NCI-H1436 (cell line): Measurements from ENCODE around the gene CUEDC1.
"Not testable (repeated sequence)": the region's sequence is repeated elsewhere in the genome, so short reads cannot be mapped to it uniquely, and the experiment has no call there.

Source experiments
- DNase-seq: peaks from one replicate; lab custom pipeline; 2025; lab: John Stamatoyannopoulos, UW

The CUEDC1 gene

DNA sequence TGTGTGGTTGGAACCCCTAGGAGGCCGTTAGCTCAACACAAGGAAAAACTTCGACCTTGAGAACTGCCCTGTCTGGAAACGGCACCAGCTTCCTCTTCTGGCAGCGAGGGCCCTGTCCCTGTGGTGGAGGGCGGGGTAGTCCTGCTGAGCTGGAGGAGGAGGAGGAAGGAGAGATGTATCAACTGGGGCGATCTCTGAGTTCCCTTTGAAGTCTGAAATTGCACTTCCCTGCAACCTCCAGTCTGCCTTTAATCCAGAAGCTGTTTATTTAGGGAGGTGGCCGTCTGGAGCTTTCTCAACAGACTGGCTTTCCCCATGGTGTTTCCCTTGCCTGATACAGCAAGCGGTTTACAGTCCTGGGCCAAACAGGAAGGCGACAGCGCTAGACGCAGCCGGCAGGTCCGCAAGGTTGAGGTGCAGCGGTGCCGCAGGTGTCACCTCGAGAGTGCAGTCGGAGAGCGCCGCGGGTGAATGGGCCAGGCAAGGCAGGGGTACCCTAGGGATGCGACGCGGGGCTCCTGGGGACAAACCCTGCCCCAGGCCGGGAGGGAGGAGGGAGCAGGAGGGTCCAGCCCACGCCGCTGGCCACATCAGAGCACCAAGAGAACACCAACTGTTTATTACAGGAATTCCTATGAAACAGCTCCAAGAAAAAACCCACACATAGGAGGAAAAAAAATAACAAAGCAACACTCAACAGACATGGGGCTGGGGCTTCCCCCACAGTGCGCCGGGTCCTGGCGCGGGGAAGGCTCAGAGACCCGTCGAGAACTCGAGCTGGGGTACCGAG, 94.0 kb downstream of the CUEDC1 start:
- DNase-seq, result no peak

GRCh38 chr17:57860414-57860999, 94.7 kb downstream of the CUEDC1 start:
- no peak for DNase-seq

DNA sequence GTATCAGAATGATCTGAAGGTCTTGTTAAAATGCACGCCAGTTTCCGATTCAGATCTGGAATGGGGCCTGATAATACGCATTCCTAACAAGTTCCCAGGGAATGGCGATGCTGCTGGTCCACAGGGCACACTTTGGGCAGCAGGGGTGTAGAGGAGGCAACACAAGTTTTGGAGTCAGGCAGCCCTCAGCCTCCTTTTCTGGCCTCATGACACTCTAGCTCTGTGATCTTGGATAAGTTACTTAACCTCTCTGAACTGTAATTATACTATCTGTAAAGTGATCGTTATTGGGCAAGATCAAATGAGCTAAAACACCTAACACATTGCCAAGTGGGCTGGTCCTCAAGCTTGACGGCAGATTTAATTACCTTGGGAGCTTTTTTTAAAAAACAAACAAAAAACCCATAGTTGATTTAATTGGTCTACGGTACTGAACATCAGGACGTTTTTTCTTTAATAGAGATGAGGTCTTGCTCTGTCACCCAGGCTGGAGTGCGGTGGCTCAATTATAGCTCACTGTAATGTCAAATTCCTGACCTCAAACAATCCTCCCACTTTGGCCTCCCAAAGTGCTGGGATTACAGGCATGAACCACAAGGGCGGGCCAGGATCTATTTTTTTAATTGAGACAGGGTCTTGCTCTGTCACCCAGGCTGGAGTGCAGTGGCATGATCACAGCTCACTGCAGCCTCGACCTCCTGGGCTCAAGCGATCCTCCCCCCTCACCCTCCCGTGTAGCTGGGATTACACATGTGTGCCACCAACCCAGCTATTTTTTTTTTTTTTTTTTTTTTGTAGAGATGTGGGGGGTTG, 95.4 kb downstream of the CUEDC1 start:
- no peak for DNase-seq

DNA sequence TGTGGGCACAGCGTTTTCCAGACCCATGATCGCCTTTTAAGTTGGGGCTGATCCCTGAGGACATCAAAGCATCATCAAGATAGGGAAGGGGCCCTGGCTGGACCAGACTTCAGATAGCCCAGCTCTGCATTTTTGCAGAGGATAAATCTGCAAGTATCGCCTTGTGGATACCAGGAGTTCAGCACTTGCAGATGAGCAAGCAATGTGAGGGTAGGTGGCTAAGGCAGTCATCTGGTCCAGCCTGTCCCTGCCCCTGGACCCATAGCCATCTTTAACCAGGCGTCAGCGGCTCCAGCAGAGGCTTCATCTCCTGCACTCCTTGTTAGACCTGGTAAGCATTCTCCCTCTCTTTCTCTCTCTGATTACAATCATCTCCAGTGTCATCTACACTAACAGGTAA, 96.4 kb downstream of the CUEDC1 start:
- no peak for DNase-seq

GRCh38 chr17:57856792-57857620, 98.2 kb downstream of the CUEDC1 start:
- no peak for DNase-seq

DNA sequence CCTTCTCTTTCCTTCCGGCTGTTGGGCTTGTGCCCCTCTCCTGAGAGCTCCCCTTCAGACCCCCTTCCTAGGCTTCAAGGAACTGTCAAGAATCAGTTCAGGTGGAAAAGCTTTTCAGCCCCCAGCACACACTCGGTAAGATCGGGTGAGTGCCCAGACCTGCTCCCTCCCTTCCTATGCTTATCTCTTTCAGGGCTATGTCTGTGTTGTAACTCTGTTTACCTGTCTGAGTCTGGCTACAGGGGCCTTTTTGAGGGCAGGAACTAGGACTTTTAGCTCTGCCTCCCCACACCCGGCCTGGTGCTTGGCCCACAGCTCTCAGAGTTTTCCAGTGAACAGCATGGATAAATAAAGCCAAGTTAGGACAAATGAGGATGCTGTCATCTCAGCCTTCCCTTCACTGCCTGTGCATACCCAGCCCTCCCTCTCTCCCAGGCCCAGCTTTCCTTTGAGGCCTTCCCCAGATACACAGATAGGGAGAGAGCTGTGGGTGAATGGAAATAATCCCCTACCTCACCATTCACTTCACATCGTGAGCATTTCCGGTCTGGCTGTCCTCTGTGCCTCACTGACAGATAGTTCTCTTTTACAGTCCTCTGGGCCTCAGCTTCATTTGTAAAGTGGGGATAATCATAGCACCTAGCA, 99.7 kb downstream of the CUEDC1 start:
- DNase-seq, result no peak

DNA sequence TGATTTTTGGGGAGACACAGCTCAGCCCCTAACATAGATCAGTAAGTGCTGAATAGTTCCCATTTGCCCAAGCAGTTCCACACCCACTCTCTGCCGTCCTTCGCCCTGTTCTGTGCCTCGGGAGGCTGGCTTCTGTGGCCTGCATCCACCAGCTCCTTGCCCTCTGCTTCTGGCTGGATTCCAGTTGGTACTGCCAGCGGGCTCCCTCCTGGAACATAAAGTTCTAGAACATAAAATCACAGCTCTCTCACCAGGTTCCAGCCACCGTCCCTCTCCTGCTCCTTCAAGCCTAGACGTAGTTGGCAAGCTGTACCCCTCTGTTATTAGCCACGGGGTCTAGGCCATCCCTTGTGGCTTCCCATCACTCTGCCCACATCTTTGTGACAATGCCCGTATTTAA, 101.5 kb downstream of the CUEDC1 start:
- DNase-seq, result no peak

- DNase-seq, result no peak
These were observed 102.3 kb downstream of the CUEDC1 start for GRCh38 chr17:57852955-57853328.

- no peak for DNase-seq
These were observed 102.9 kb downstream of the CUEDC1 start for GRCh38 chr17:57852092-57852954.

- DNase-seq, result peak; percentile 99
These were observed 105.1 kb downstream of the CUEDC1 start, which contains the start of gene MRPS23 for GRCh38 chr17:57849874-57850754. TSS of gene MRPS23 (minus strand) at chr17:57850044. CDS start at chr17:57850010, 34 bp downstream.

- no peak for DNase-seq
These were observed 105.9 kb downstream of the CUEDC1 start for GRCh38 chr17:57849163-57849873.

GRCh38 chr17:57846056-57846945, 108.9 kb downstream of the CUEDC1 start:
- not testable (repeated sequence) for DNase-seq

DNA sequence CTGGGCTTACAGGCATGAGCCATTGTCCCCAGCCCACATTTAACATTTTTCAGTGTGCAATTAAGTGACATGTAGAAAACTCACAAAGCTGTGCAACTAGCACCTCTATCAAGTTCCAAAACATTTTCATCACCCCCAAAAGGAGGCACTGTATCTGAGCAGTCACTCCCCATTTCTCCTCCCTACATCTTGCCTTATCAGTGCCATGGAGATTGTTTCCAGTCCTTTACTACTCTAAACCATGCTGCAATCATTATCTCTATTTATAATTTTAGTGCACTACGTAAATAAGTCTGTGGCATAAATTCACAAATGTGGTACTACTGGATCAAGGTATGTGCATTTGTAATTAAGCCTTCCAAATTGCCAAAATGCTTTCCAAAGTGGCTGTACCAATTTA, 112.9 kb downstream of the CUEDC1 start:
- DNase-seq, result no peak

DNA sequence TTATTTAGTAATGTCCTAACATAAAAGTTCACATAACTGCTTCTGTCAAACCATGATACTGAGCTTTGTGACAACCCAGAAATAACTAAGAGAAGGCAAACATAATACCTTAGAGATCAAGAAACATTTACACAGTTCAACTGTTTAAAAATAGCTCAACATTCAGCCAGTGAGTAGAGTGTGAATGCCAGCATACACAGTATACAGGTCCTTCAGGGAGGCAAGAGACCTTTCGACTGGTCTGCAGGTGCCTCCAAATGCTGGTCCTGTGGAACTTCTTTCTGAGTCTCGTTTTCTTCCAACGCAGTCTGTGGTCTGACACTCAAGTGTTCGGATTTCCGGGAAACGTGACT, 115.7 kb downstream of the CUEDC1 start:
- no peak for DNase-seq

GRCh38 chr17:57838857-57839570, 116.2 kb downstream of the CUEDC1 start:
- no peak for DNase-seq

GRCh38 chr17:57838453-57838852, 116.8 kb downstream of the CUEDC1 start:
- DNase-seq, result no peak

DNA sequence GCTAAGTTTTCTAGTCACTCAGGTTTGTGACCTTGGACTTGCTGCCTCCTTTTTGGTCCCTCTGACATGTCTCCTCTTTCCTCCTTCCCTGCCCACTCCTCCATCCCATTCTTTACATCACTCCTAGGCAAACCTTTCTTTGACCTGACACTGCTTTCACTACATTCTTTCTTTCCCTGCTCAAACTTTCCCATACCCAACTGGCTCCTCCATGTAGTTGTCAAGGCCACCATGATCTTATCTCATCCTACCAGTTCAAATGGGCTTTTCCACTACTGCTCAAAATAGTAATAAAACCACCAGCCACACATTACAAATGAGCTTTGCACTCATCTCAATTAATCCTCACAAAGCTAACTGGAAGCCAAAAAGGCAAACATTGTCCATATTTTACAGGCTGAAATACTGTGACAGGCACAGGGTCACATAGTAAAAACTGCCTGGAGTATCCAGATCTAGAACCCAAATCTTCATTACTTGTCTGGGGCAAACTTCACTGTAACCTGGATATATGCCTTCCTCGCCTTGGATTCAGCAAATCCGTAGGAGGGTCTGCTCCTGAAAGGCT, 119.8 kb downstream of the CUEDC1 start:
- no peak for DNase-seq
